ENCODE results near the gene HAO1. TPM values are rescaled to one million over a fixed set of nuclear protein-coding genes. Genes with fewer than 3 reads are reported as not detected.
"Not testable (repeated sequence)": the region's sequence is repeated elsewhere in the genome, so short reads cannot be mapped to it uniquely, and the experiment has no call there.

Gene HAO1
- polyA plus RNA-seq (ENCODE audit: insufficient read length), result not detected

DNA sequence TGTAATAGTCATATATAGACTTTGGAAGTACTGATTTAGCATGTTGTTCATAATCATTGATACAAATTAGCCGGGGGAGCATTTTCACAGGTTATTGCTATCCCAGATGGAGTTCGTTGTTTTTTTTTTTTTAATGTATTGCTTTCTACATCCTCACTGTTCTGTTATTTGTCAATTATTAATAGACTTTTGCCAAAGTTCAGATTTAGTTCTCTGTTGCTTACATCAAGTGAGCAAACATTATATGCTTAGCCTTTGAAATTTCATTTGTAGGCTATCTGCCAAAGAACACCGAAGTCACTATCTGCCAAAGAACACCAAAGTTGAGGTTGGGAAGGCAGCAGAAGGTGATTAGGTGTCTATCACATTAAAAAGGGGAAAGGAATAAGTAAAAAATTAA lies at the start of gene HAO1:
Gene HAO1 (minus strand): TSS at position 118 of the 400 bp plus-strand sequence. CDS start 36 bp downstream, at position 82.
- no peak for DNase-seq

DNA sequence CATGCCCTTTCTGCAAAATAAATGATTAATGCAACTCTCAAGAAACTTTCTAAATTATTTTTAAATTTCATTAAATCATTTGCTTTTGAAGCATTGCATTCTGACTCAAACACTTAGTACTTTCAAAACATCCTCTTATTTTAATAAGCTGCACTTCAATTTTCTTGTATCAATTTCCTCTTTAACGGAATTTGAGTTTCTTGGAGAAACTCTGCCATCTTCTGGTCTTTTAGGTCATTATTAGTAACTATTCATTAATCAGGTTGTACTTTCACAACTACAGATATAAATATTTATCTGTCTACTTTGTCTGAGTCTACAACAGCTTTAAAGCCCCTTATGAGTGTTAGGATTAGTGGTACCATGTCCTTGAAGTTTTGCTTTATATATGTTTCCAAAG lies 49.1 kb upstream of the HAO1 start:
- DNase-seq, result no peak

DNA sequence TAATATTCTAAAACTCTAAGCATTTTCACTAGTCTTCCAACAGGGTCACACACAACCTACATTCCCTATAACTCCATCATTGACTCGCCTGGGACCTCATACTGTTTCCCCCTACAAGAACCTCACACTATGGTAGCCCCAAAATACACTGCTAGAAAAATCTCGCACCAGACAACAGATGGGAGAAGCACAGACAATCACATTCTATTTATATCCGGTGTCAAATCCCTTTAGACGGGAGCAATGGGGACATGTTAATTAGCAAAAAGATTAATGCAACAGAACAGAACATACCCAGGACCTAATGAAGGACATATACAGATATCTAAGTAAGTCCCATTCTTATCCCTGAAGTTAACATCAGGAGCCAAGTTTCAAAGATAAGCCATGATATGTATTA lies 45.7 kb upstream of the HAO1 start:
- DNase-seq, result no peak

DNA sequence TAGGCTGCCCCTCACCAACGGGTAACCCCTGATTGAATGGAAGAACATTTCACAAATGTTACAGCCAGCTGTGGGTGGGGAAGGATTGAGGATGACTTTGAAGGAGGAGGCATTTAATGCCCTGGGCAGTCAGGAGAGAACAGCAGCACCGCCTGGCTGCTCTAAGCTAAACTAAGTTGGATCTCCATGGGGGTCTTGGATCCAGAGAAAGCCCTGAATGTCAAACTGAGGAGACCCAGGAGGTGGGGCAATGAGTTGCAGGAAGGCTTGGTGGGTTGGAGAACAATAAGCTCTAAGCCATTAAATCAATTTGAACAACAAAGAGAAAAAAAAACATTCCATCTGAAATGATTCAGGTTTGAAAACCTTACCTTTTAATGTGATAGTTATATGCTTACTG lies 43.9 kb upstream of the HAO1 start:
- no peak for DNase-seq

DNA sequence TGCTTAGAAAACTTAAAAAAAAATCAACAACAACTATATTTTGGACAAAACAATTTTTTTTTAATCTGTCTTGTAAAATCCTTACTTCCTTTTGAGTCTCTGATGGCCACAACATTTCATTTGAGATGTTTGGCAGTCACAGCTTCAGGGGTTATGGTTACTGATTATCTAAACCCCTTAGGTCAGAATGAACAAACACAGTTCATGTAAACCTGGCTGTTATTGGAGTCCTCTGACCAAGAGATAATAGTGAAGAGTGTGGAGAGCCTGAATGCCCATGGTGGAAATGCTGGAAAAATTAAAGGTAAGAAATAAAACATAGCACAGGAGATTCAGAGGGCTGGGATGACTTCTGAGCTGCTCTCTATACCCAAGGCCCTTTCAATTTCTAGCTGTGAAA lies 41.1 kb upstream of the HAO1 start:
- no peak for DNase-seq

DNA sequence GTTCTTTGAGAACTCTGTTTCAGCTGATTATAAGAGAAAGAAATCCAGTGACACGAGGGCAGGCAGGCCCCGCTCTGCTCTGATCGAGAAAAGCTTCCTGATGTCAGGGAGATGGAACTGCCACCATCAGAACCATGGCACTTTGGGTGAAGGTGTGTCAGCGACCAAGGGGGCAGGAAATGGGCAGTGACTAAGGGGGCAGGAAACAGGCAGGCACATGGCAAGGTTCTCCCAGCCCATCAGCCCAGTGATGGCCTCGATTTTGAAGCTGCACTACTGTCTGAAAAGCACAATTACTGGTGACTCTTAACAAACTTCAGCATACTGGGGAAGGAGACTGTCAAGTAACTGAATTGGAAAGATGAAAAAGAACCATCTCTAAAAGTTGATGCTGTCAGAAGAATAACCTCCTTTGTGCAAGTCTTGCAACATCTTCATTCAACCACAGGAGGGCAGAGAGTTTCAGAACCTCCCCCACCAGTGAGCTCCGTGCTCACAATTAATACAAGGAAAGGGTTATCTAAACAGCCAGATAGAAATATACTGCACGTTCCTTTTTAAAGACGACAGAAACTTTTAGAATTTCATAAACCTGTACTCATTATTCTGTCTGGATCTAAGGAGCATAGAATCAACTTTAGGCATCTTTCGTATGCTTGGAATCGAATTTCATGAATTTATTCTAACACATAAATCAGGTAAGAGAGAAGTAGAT lies 40.2 kb upstream of the HAO1 start:
- no peak for DNase-seq

DNA sequence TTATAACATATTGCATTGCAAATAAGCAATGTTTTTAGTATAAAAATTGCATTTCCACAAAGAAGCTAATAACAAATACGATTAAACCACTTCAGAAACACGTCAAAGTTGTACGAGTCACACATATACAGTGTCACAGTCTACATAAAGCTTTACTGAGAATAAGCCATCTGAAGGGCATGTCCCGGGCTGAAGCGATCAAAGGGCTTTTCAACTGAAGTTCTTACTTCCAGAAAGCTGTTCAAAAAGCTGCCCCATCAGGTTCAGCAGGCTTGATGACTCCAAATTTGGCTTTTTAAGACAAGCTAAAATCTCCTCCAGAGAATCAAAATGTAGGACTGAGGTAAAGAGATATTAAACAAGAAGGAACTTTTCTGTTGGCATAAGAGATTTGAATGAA lies 37.5 kb upstream of the HAO1 start:
- DNase-seq, result no peak

DNA sequence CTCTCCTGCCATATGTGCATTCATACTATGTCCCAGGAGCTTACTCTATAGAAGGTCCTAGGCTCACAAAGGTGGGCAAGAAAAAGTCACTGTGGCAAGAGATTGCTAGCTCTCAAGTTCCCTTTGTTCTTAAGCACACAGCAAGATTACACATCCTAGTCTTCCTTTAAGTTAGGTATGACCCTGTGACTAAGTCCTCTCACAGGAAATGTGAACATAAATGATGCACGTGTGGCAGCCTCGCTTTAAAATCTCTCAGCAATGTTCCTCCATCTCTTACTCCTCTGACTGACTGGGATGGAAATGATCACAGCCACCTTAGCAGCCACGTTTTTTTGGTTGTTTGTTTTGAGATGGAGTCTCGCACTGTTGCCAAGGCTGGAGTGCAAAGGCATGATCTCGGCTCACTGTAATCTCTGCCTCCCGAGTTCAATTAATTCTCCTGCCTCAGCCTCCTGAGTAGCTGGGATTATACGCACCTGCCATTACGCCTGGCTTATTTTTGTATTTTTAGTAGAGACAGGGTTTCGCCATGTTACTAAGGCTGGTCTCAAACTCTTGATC lies 35.7 kb upstream of the HAO1 start:
- no peak for DNase-seq

DNA sequence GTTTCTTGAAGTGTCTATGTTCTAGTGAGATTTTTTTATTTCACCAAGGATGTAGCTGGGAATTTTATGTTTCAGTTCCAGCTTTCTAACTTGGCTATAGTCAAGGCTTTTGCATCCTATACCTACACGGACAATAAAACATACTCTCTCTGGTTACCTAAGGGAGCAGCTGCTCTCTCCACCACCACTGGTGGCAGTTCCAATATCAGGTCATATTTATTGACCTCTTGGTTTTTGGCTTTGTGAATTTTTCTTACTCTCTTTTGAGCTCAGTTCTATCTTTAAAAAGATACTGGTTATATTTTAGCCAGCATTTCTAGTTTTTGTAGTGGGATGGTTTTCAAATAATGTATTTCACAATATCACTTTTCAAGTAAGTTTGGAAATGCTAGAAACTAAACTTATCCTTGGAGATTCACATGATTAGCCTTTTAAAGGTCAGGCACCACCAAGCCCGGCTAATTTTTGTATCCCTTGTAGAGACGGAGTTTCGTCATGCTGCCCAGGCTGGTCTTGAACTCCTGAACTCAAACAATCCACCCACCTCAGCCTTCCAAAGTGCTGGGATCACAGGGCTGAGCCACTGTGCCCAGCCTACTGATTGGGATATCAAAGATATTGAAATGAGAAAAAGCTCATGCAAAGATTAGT lies 34.7 kb upstream of the HAO1 start:
- DNase-seq, result no peak

DNA sequence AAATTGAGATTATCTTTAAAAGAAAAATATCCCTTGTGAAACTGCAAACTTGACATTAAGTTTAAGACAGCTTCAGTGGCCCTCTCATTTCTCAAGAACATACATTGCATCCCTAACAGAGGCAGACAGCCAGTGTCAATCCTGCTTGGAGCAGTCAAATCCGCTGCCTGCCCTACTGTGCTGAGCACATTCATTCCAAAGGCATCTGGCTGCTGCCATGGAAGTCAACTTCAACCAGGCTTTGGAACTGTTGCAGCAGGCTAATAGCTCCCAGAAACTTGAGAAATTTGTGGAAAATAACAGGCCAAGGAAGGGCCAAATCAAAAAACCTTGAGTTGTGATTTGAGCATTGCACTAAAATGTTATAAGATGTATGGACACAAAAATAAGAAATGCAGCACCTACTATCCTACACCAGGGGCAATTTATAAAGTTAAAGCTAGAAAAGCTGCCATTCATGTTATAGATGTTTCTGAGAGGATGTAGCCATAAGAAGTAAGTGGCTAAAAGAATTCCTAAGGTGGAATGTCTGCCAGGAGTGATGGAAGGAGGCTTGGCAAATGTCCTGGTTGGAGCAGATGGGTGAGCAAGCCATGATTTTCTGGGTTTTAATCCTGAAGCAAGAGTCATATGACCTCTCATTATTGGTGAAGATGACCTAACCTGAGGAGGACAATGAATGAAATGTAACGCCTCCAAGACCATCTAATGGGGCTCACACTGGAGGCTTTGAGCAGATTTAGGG lies 31.4 kb upstream of the HAO1 start:
- no peak for DNase-seq

DNA sequence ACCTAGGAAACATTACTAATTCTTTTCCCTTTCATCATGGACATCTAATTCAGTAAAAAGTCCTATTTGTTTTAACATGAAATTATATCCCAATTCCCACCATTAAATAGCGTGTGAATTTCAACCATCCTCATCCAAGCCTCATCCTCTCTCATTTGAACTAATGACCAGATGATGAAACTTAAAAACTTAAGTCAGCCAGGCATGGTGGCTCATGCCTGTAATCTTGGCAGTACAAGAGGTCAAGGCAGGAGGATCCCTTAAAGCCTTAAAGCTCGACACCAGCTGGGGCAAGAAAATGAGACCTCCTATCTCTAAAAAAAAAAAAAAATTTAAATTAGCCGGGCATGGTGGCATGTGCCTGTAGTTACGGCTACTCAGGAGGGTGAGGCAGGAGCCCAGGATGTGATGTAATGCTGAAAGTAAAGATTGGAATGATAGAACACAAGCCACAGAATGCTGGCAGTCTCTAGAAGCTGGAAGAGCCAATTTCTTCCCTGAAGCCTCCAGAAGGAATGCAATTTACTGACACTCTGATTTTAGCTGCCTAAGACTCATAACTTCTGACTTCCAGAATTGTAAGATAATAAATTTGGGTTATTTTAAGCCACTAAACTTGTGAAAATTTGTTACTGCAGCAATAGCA lies 27.1 kb upstream of the HAO1 start:
- no peak for DNase-seq

DNA sequence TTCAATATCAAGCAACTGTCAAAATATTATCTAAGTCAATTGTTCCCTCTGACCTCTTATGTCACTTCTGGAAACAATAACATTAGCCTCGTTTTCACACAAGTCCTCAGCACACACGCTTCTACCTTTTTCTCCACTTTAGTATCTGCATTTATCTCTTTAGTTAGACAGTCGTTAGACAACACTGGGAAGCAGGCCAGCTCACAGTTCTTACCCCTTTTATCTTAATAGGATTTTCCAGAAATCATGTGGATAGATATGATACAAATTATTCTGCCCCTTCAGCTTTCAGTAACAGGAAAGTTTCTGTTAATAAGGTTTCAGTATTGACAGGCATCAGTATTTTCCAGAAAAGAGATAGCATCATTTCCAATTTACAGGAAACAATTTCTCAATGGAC lies 25.9 kb upstream of the HAO1 start:
- no peak for DNase-seq

DNA sequence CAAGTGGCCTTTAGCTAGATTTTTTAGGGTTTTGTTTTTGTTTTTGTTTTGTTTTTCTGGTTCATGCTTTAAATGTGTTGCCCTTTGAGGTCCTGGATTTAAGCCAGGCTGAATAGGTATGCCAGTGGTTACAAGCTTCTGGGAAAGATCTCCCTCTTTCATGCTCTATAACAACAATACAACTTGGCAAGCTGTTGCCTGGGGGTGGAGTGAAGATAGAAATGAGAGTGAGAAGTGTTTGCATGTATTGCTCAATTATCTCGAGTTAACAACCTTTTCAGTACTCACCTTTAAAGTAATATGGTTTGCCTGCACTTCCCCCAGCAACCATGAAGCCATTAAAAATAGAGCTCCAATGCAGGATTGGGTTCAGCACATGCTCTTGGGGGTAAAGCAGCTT lies 19.2 kb upstream of the HAO1 start:
- DNase-seq, result no peak

DNA sequence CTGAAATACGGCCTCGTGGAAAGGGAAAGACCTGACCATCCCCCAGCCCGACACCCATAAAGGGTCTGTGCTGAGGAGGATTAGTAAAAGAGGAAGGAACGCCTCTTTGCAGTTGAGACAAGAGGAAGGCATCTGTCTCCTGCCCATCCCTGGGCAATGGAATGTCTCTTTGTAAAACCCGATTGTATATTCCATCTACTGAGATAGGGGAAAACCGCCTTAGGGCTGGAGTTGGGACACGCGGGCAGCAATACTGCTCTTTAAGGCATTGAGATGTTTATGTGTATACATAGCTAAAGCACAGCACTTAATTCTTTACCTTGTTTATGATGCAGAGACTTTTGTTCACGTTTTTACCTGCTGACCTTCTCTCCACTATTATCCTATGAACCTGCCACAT lies 16.3 kb upstream of the HAO1 start:
- DNase-seq, result not testable (repeated sequence)

DNA sequence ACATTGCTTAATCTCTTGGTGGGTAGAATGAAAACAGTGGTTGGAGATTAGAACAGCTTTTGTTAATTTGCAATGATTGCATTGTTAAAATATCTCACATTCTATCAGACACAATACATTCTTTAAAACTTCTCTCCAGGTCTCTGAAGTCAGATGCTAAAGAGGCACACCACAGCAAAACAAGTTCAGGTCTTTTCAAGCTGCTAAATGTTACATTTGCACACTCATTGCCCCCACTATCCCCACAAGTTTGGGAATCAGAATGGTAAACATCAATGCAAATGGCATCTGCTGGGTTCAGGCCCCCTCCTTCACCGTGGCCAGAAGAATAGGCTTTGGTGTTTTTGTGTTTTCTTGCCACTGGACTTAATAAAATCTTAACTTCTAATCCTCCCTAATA lies 10.1 kb upstream of the HAO1 start:
- DNase-seq, result no peak

DNA sequence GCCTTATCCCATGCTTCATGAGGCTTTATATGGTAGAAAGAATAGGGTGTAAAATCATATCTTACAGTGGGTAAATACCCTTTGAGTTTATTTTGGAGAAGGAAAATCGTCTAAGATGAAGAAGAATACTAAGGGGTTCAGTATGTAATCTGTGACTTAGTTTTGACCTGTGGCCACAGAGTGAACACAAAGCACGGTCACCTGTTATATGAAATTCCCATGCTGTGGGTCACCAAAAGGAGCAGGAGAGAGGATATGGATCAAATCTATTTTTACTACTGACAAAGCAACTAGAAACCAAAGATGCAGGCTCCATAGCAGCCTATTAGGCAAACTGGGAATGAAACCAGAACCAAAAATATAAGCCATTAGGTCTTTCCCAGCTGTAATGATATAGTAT lies 3.6 kb upstream of the HAO1 start:
- DNase-seq, result no peak

DNA sequence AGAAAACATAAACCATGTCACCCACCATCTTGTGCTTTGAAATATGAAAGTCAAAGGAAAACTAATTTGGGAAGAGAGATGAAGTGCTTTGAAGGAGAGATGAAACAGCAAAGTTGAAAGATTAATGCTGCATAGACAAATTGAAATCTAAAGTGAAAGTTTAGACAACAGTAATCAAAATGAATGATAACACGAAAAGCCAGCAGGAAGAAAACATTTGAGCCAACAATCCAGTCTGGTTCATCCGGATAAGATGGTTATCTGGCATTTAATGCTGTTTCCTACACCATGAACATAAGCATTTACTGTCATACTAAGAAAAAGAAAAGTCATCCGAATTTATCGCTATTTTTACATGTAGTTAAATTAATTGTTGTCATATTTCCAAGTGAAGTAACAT lies 595 bp downstream of the HAO1 start:
- DNase-seq, result no peak

DNA sequence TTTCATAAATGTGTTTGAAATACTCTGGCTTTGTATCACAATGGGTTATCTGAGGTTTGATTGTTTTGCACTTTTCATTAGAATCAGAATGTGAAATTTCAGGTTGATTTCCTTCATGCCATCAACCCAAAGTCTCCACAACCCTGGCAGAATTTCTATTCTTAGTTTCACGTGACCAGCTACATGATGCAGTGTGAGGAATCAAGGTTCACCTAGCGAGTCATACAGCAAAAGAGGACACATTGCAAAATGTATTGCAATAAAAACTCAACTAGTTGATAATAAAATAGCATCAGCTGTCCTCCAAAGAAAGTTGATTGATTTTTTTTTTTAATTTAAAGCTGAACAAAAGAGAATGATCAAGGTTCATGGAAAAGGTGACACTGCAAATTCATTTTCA lies 2.2 kb downstream of the HAO1 start:
- DNase-seq, result no peak

DNA sequence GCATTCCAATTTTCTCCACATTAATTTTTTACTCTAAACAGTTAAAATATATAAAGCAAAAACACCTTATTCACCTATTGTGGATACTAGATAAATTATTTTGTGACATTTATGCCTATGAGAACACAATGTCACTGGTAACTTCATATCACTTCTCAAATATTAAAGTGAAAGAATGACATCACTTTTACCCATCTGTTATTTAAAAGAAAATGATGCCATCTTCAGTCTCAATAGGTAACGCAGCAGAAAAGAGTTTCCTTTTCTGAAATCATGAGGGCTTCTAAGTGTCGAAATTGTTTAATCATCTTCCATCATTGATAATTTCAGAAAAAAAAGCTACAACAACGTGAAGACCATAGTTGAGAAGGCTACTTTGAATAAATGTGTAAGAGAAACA lies 2.9 kb downstream of the HAO1 start:
- no peak for DNase-seq

DNA sequence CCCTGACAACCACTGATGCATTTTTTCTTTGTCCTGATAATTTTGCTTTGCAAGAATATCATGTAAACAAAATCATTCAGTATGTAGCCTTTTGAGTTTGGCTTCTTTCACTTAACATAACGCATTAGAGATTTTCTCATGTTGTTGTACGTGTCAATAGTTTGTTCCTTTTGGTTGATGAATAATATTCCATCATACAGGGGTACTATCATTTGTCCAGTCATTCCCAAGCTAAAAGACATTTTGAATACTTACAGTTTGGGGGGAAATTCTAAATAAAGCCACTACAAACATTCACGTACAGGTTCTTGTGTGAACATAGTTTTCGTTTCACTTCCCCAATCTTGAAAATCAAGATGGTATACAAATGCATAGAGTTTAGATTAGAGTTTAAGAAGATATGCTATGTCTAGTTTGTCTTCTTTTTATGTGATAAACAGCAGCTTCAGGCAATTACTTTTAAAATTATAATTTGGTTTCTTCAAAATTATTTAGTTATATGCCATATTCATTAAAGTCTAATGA lies 5.2 kb downstream of the HAO1 start:
- DNase-seq, result no peak

DNA sequence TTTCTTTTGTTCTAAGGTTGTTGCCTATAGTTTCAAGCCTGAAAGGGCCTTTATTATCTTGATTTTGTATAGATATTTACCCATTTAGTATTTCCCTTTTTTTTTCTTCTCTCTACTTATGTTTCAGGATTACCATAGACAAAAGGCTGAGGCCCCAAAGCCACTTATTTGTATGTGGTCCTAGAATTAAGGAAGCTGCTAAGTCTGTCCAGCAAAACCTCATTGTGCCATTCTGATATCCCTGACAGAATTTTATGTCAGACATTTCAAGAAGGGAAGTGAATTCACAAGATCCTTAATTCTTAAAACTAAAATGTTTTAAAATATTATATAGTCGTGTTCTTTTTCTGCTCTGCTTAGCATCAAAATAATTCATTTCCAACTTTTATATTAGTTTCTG lies 6.9 kb downstream of the HAO1 start:
- DNase-seq, result no peak

DNA sequence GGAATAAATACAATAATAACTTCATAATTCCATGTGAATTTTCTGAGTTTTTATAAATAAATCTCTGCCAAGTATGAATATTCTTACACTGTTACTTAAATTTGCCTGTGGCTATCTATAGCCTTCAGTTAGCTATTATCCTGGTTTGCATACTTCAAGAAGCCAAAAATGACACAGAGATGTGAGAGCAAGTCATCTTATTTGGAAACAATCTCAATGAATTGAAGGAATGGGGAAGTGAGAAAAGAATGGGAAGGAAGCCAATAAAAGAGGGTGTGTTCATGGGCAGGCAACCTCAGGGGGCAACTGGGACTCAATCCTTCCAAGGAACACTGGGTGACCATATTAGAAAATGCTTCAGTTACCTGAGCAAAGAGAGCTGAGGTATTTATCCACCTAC lies 9.9 kb downstream of the HAO1 start:
- DNase-seq, result no peak

DNA sequence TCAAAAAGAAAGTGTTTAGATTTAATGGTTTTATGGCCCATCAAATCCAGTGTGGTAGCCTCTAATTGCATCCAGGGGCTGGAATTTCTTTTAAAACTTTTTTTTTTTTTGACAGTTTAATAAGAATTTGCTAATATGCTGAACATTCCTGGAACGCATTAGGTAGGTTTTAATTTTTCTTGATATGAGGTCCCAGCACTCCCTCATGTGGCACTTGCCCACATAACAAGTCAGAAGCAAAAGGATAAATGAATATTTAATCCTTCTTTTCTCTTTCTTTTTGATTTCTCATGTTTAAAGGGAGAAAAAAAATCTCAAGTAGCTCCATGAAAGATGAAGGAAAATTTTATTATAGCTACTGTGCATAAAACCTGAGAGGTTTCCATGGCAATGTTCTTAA lies 13.5 kb downstream of the HAO1 start:
- no peak for DNase-seq
